Neural cell (in vitro differentiated cells): ENCODE data around the gene GMDS. TPM values are rescaled to one million over a fixed set of nuclear protein-coding genes. Genes with fewer than 3 reads are reported as not detected.

Experiments
- H2AFZ ChIP-seq: fragments of 200-600, 300-800 bp; sonication (generic), shearing (Covaris generic); 2 replicates; pipeline ENCODE4 v1.6.0; 2014; ENCODE audit warnings: low read depth, mild to moderate bottlenecking, antibody characterized with exemption, low read length, moderate library complexity
- H3F3A ChIP-seq: fragments of 200-600 bp; shearing (Covaris generic); 2 replicates; pipeline ENCODE4 v1.6.1; 2016; ENCODE audit warnings: mild to moderate bottlenecking, moderate library complexity, mixed read lengths, antibody characterized with exemption, low read length; ENCODE audit not compliant: insufficient read depth, poor library complexity, severe bottlenecking
- H3K27ac ChIP-seq: fragments of 200-600, 300-800 bp; sonication (generic), shearing (Covaris generic); 2 replicates; pipeline ENCODE4 v1.5.1; 2014; ENCODE audit warnings: mild to moderate bottlenecking, low read length, moderate library complexity
- H3K27me3 ChIP-seq: fragments of 300-800, 200-600 bp; sonication (generic), shearing (Covaris generic); 2 replicates; pipeline ENCODE4 v1.6.0; 2014; ENCODE audit warnings: mild to moderate bottlenecking, low read depth, low read length, moderate library complexity; ENCODE audit not compliant: insufficient read depth
- H3K36me3 ChIP-seq: fragments of 300-800, 200-600 bp; sonication (generic), shearing (Covaris generic); 2 replicates; pipeline ENCODE4 v1.5.1; 2014; ENCODE audit warnings: mild to moderate bottlenecking, antibody characterized with exemption, low read length, moderate library complexity; ENCODE audit not compliant: insufficient read depth
- H3K4me2 ChIP-seq: fragments of 300-800, 200-600 bp; sonication (generic), shearing (Covaris generic); 2 replicates; pipeline ENCODE4 v1.6.0; 2014; ENCODE audit warnings: mild to moderate bottlenecking, low read length
- H3K4me3 ChIP-seq: fragments of 300-800, 200-600 bp; sonication (generic), shearing (Covaris generic); 2 replicates; pipeline ENCODE4 v1.5.1; 2014; ENCODE audit warnings: mild to moderate bottlenecking, low read length, moderate library complexity
- H3K79me2 ChIP-seq: fragments of 200-600 bp; shearing (Covaris generic); replicated peaks from 2 replicates; pipeline ENCODE4 v1.6.0; 2014; ENCODE audit warnings: mild to moderate bottlenecking, low read length, moderate library complexity; ENCODE audit not compliant: insufficient read depth
- H3K9ac ChIP-seq: fragments of 300-800, 200-600 bp; sonication (generic), shearing (Covaris generic); 2 replicates; pipeline ENCODE4 v1.6.1; 2016; ENCODE audit warnings: mild to moderate bottlenecking, low read length, mixed read lengths
- H3K9me2 ChIP-seq: fragments of 200-600 bp; shearing (Covaris generic); 2 replicates; pipeline ENCODE4 v1.6.1; 2016; ENCODE audit warnings: mild to moderate bottlenecking, low read length, mixed read lengths; ENCODE audit not compliant: insufficient read depth
- H3K9me3 ChIP-seq: fragments of 200-600, 300-800 bp; sonication (generic), shearing (Covaris generic); 2 replicates; pipeline ENCODE4 v1.6.1; 2016; ENCODE audit warnings: mild to moderate bottlenecking, mixed run types, low read length, moderate library complexity, mixed read lengths
- H4K20me1 ChIP-seq: fragments of 200-600 bp; shearing (Covaris generic); 2 replicates; pipeline ENCODE4 v1.6.1; 2016; ENCODE audit warnings: mild to moderate bottlenecking, mixed run types; ENCODE audit not compliant: insufficient read depth
- CTCF ChIP-seq: fragments of 450-650 bp; IDR thresholded peaks from 2 replicates; pipeline ENCODE4 v1.5.1; 2014; ENCODE audit warnings: antibody characterized with exemption, mild to moderate bottlenecking, moderate library complexity; ENCODE audit not compliant: poor library complexity, severe bottlenecking
- EP300 ChIP-seq: fragments of 450-650 bp; conservative IDR thresholded peaks from 2 replicates; pipeline ENCODE4 v1.6.1; 2014; ENCODE audit warnings: antibody characterized with exemption, mild to moderate bottlenecking, moderate library complexity; ENCODE audit not compliant: poor library complexity, severe bottlenecking
- EZH2 ChIP-seq: fragments of 200-600, 300-800 bp; shearing (Covaris generic), sonication (generic); IDR thresholded peaks from 2 replicates; pipeline ENCODE4 v1.6.1; 2014; ENCODE audit warnings: antibody characterized with exemption, low read length, borderline replicate concordance, mild to moderate bottlenecking; ENCODE audit not compliant: insufficient read depth, poor library complexity, severe bottlenecking
- MXI1 ChIP-seq: fragments of 450-650 bp; conservative IDR thresholded peaks from 2 replicates; pipeline ENCODE4 v1.6.1; 2014; ENCODE audit warnings: antibody characterized with exemption, mild to moderate bottlenecking; ENCODE audit not compliant: poor library complexity, severe bottlenecking
- POLR2AphosphoS5 ChIP-seq: IDR thresholded peaks from 2 replicates; pipeline ENCODE4 v1.6.1; 2012
- RAD21 ChIP-seq: fragments of 450-650 bp; conservative IDR thresholded peaks from 2 replicates; pipeline ENCODE4 v1.6.1; 2014; ENCODE audit warnings: antibody characterized with exemption, mild to moderate bottlenecking, moderate library complexity
- REST ChIP-seq: IDR thresholded peaks from 2 replicates; pipeline ENCODE4 v1.6.1; 2012; ENCODE audit warnings: borderline replicate concordance
- SMC3 ChIP-seq: fragments of 450-650 bp; conservative IDR thresholded peaks from 2 replicates; pipeline ENCODE4 v1.6.1; 2014; ENCODE audit warnings: antibody characterized with exemption, mild to moderate bottlenecking, moderate library complexity; ENCODE audit not compliant: poor library complexity
- TAF1 ChIP-seq: IDR thresholded peaks from 2 replicates; pipeline ENCODE4 v1.6.1; 2012; ENCODE audit warnings: low read depth
- polyA plus RNA-seq: library from polyadenylated mRNA; depleted of rRNA; stranded (reverse); fragments of >200 nt; gene quantifications from 2 replicates; pipeline ENCODE4 v1.2.3, GENCODE V29; 2014

The GMDS gene
- polyA plus RNA-seq, 1 donor from 2014 or later = 11.4 TPM

- no peak overlapping the region for H3K4me3 ChIP-seq
- no peak overlapping the region for H3K27ac ChIP-seq
- TF ChIP-seq MXI1 (no peak), EZH2 (no peak), SMC3 (no peak), POLR2AphosphoS5 (no peak), RAD21 (no peak), EP300 (no peak), CTCF (no peak), REST (no peak), TAF1 (no peak)
- H3K36me3 ChIP-seq = no peaks in the 10 kb centered on the region
- no peak overlapping the region for H3K4me2 ChIP-seq
- H3K9me3 ChIP-seq = no peaks in the 10 kb centered on the region
- no peaks in the 10 kb centered on the region for H4K20me1 ChIP-seq
- H3K9ac ChIP-seq = no peak overlapping the region
- no peaks in the 10 kb centered on the region for H3K9me2 ChIP-seq
- no peaks in the 10 kb centered on the region for H3F3A ChIP-seq
- H2AFZ ChIP-seq = no peak overlapping the region
- no peaks in the 10 kb centered on the region for H3K79me2 ChIP-seq
- H3K27me3 ChIP-seq = no peaks in the 10 kb centered on the region
Observed at GRCh38 chr6:2259002-2259494, 13.6 kb upstream of the GMDS start.

- Histone ChIP-seq H3K9me2 (no peaks in the 10 kb centered on the region), H3K79me2 (no peaks in the 10 kb centered on the region), H4K20me1 (no peaks in the 10 kb centered on the region), H2AFZ (no peak overlapping the region), H3K27me3 (no peaks in the 10 kb centered on the region), H3K27ac (no peak overlapping the region), H3K36me3 (no peaks in the 10 kb centered on the region), H3K4me2 (no peak overlapping the region), H3K4me3 (no peak overlapping the region), H3K9ac (no peak overlapping the region), H3F3A (no peaks in the 10 kb centered on the region), H3K9me3 (no peaks in the 10 kb centered on the region)
- TF ChIP-seq EZH2 = no peak
- no peak for TF ChIP-seq EP300
- TF ChIP-seq POLR2AphosphoS5 = no peak
- TF ChIP-seq MXI1 = no peak
- no peak for TF ChIP-seq REST
- TF ChIP-seq RAD21 = no peak
- TF ChIP-seq CTCF = no peak
- no peak for TF ChIP-seq SMC3
- TF ChIP-seq TAF1 = no peak
Observed at GRCh38 chr6:2258112-2258511, 12.7 kb upstream of the GMDS start.
